Spleen (tissue), 11 donors: ENCODE data around the gene SLC12A1. TPM values are rescaled to one million over a fixed set of nuclear protein-coding genes. Genes with fewer than 3 reads are reported as not detected.

ENCODE experiments used
- DNase-seq: peaks from one replicate; pipeline ENCODE4 v3.0.0-alpha.2; 2020
- H3K27ac ChIP-seq, 8 donors: fragments of 200-600 bp; sonication (generic) in 7 of 8; 1 replicate in 4 of 8; 2 replicates in 4 of 8; pipeline versions ENCODE4 v1.5.0 to v1.8.0; 2016 to 2021; ENCODE audit warnings: inconsistent platforms in 4 of 8, mild to moderate bottlenecking in 4 of 8, moderate library complexity in 1 of 8
- H3K27me3 ChIP-seq, 7 donors: fragments of 200-600 bp; sonication (generic) in 6 of 7; replicated peaks in 1 of 7; 1 replicate in 4 of 7; 2 replicates in 3 of 7; pipeline versions ENCODE4 v1.5.0 to v1.8.0; 2016 to 2021; ENCODE audit warnings: inconsistent platforms in 3 of 7, mild to moderate bottlenecking in 1 of 7
- H3K36me3 ChIP-seq, 6 donors: fragments of 200-600 bp; sonication (generic) in 5 of 6; 1 replicate in 4 of 6; 2 replicates in 2 of 6; pipeline versions ENCODE4 v1.5.0 to v1.8.0; 2016 to 2021; ENCODE audit warnings: inconsistent platforms in 2 of 6
- H3K4me1 ChIP-seq, 6 donors: fragments of 200-600 bp; sonication (generic) in 5 of 6; 1 replicate in 3 of 6; 2 replicates in 3 of 6; pipeline versions ENCODE4 v1.5.0 to v1.8.0; 2016 to 2021; ENCODE audit warnings: inconsistent platforms in 3 of 6
- H3K4me3 ChIP-seq, 8 donors: fragments of 200-600 bp; sonication (generic) in 7 of 8; 1 replicate in 4 of 8; 2 replicates in 4 of 8; pipeline versions ENCODE4 v1.5.0 to v1.8.0; 2016 to 2021; ENCODE audit warnings: inconsistent platforms in 4 of 8, mild to moderate bottlenecking in 4 of 8, moderate library complexity in 2 of 8
- H3K9me3 ChIP-seq, 8 donors: fragments of 200-600 bp; sonication (generic) in 7 of 8; 1 replicate in 4 of 8; 2 replicates in 4 of 8; pipeline versions ENCODE4 v1.5.0 to v1.8.0; 2016 to 2021; ENCODE audit warnings: inconsistent platforms in 4 of 8
- POLR2A ChIP-seq, 3 donors: fragments of 450-650 bp; IDR thresholded peaks; one replicate each; pipeline ENCODE4 v1.5.1; 2017; ENCODE audit warnings: antibody characterized with exemption in 3 of 3, mild to moderate bottlenecking in 1 of 3
- POLR2AphosphoS5 ChIP-seq, 3 donors: sonication (generic); formaldehyde crosslinking; IDR thresholded peaks; one replicate each; pipeline ENCODE4 v1.5.1; 2017; ENCODE audit warnings: antibody characterized with exemption in 3 of 3
- WGBS, 5 donors: extraction: QIAGEN DNeasy Blood & Tissue Kit in 3 of 5; methylation state at CpG; one replicate each; pipeline versions ENCODE4 v1.1.5 to v1.1.7; 2013 to 2018; 5-methylcytosine and 5-hydroxymethylcytosine counted together
- intact Hi-C: fragments of 100-400 bp; cut with DNase I; formaldehyde crosslinking; loops from one replicate; pipeline ENCODE4 v1.15.0; 2023; ENCODE audit warnings: low total_unique reads
- polyA plus RNA-seq, 3 donors: library from polyadenylated mRNA; stranded (reverse); fragments of 200-250 nt; gene quantifications; one replicate each; pipeline ENCODE4 v1.2.1, GENCODE V29; 2013
- total RNA-seq, 7 donors: library from RNA; depleted of rRNA in 3 of 7; stranded (reverse); fragments of >200 nt in 3 of 7; fragmentation: NEBNext Ultra II Directional in 4 of 7; extraction: Animal tissue kit (Norgen Biotek cat#: 25700) in 4 of 7; gene quantifications; one replicate each; pipeline versions ENCODE4 v1.1.0 to v1.2.1, GENCODE V29; 2016 to 2021
- TF ChIP-seq, protein P1 (sequence below), 11 experiments: fragments of 200-600 bp in 7 of 11; fragments of 450-650 bp in 4 of 11; sonication (generic) in 4 of 11; IDR thresholded peaks in 8 of 11; conservative IDR thresholded peaks in 3 of 11; 1 replicate in 7 of 11; 2 replicates in 4 of 11; pipeline versions ENCODE4 v1.4.0 to v1.8.0; 2016 to 2021; ENCODE audit warnings: antibody characterized with exemption in 11 of 11, inconsistent platforms in 4 of 11, mild to moderate bottlenecking in 1 of 11
- donor health status: healthy with polysubstance abuse.
- donor health status: DM: no; HTN: no; CAD: no; lungs with moderate emphysema.
- donor health status: DM: no; HTN: no; CAD: no.
- donor health status: Bipolar disorder and iron deficiency.
- donor health status: healthy.
- donor health status: DM: no; HTN: no; CAD: no.
- donor health status: DM: yes; HTN: yes; CAD: no.

The SLC12A1 gene
- total and polyA plus RNA-seq, 10 donors = 0.02 TPM; not detected in 8

DNA sequence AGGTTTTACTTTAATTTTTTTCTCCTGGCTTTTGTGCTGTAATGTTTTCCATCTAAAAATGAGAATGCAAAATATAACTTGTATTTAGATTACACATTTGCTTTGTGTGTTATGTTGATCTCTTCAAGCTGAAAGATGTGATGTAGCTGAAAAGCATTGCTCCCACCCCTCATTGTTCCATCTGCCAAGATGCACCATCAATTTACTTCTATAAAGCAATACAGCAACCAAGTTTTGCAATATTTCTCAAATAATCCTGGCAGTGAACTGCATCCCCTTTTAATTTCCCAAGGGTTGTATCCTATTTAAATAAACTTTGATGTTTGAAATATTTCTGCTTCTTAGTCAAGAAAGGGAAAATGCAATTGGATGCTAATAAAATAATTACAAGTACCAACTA is 72.6 kb downstream of the SLC12A1 start:
- H3K4me3 ChIP-seq = no peak overlapping the region
- TF ChIP-seq, protein P1, sequence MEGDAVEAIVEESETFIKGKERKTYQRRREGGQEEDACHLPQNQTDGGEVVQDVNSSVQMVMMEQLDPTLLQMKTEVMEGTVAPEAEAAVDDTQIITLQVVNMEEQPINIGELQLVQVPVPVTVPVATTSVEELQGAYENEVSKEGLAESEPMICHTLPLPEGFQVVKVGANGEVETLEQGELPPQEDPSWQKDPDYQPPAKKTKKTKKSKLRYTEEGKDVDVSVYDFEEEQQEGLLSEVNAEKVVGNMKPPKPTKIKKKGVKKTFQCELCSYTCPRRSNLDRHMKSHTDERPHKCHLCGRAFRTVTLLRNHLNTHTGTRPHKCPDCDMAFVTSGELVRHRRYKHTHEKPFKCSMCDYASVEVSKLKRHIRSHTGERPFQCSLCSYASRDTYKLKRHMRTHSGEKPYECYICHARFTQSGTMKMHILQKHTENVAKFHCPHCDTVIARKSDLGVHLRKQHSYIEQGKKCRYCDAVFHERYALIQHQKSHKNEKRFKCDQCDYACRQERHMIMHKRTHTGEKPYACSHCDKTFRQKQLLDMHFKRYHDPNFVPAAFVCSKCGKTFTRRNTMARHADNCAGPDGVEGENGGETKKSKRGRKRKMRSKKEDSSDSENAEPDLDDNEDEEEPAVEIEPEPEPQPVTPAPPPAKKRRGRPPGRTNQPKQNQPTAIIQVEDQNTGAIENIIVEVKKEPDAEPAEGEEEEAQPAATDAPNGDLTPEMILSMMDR (IDR thresholded peaks at IDR 0.05 in 8 of 11, conservative IDR thresholded peaks at IDR 0.05 in 3 of 11) = no peak
- no peak for TF ChIP-seq POLR2A (IDR thresholded peaks at IDR 0.05)
- no peak for TF ChIP-seq POLR2AphosphoS5 (IDR thresholded peaks at IDR 0.05)
- H3K4me1 ChIP-seq = no peaks in the 10 kb centered on the region
- no peaks in the 10 kb centered on the region for H3K9me3 ChIP-seq
- H3K27me3 ChIP-seq = peaks cover 0 to 5% (median 0%) of the 10 kb centered on the region in 7 donors
- no peak overlapping the region for H3K27ac ChIP-seq
- intact Hi-C loops = no loop called here
- DNase-seq = no peak
- H3K36me3 ChIP-seq = no peaks in the 10 kb centered on the region

DNA sequence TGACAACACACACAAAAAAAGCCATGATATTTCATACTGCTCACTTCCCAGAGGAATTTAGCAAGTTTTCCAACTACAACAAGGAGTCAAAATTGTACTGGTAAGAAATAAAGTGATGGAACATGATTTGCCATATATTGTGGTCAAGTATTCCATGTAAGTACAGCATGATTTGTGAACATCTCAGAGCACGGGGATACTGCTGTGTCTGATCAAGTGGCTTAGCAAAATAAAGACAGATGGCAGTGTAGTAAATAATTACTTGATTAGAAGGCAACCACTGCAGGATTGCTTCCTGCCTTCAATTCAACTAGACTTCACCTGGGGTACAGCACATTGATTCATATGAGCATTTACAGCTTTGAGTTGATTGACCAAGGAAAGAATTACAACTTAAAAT is 73.5 kb downstream of the SLC12A1 start:
- Histone ChIP-seq H3K4me3 (no peak overlapping the region), H3K9me3 (no peaks in the 10 kb centered on the region), H3K27me3 (peaks cover 0 to 5% (median 0%) of the 10 kb centered on the region in 7 donors), H3K36me3 (no peaks in the 10 kb centered on the region), H3K27ac (no peak overlapping the region), H3K4me1 (no peaks in the 10 kb centered on the region)
- 48 to 71% (median 66%) methylated on average over 1 of the region's 1 CpG for WGBS, 5 donors
- DNase-seq = no peak
- TF ChIP-seq POLR2A (IDR thresholded peaks at IDR 0.05) = no peak
- no peak for TF ChIP-seq POLR2AphosphoS5 (IDR thresholded peaks at IDR 0.05)
- TF ChIP-seq, protein P1 (IDR thresholded peaks at IDR 0.05 in 8 of 11, conservative IDR thresholded peaks at IDR 0.05 in 3 of 11) = no peak
- intact Hi-C loops = no loop called here

DNA sequence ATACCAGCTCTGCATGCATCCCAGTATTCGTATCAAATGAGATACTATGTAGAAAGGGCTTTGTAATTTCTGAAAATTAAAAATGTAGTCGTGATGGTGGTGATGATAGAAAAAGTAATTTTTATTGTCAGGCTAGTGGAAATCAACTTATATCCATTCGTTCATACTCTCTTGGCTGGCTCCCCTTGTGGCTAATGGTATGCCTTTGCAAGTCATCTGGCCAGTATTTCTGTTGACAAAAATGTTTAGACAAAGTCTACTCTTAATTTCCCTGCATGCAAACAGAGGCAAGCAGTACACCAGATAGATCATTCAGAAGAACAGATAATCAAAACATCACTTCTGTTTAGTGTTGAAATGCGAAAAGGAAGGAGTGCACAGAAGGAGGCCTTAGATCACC is 75.6 kb downstream of the SLC12A1 start:
- WGBS, 5 donors = 76 to 89% (median 86%) methylated on average over 4 of the region's 4 CpGs
- no peaks in the 10 kb centered on the region for H3K9me3 ChIP-seq
- H3K36me3 ChIP-seq = no peaks in the 10 kb centered on the region
- no peak for DNase-seq
- intact Hi-C loops = no loop called here
- H3K4me3 ChIP-seq = no peak overlapping the region
- H3K27me3 ChIP-seq = peaks cover 0 to 6% (median 0%) of the 10 kb centered on the region in 7 donors
- H3K4me1 ChIP-seq = peaks cover 0 to 9% (median 5%) of the 10 kb centered on the region in 6 donors
- TF ChIP-seq, protein P1 (IDR thresholded peaks at IDR 0.05 in 8 of 11, conservative IDR thresholded peaks at IDR 0.05 in 3 of 11) = no peak
- TF ChIP-seq POLR2AphosphoS5 (IDR thresholded peaks at IDR 0.05) (no peak), POLR2A (IDR thresholded peaks at IDR 0.05) (no peak)
- H3K27ac ChIP-seq = no peak overlapping the region

DNA sequence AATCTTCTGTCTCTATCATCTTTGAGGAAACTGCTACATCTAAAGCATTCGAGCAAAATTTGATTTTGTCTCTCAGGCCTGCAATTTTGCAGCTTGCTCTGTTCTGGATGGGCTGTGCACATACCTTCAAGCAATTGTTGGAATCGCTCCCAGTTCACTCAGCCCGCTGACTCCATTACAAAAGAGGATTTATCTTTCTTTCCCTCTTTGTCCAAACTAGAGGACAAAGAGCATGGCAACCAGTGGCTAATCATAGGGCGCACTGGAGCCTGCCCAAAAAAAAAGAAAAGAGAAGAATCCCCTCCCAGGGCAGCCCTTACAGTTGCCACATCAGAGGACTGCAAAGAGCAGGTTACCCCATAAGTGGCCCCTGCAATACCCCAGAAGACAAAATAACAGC is 76.1 kb downstream of the SLC12A1 start:
- DNase-seq = no peak
- H3K4me1 ChIP-seq = peaks cover 0 to 9% (median 5%) of the 10 kb centered on the region in 6 donors
- H3K9me3 ChIP-seq = no peaks in the 10 kb centered on the region
- no peaks in the 10 kb centered on the region for H3K36me3 ChIP-seq
- intact Hi-C loops = no loop called here
- H3K4me3 ChIP-seq = no peak overlapping the region
- WGBS, 5 donors = 86 to 93% (median 88%) methylated on average over 4 of the region's 4 CpGs
- H3K27me3 ChIP-seq = peaks cover 0 to 6% (median 0%) of the 10 kb centered on the region in 7 donors
- H3K27ac ChIP-seq = no peak overlapping the region
- TF ChIP-seq, protein P1 (IDR thresholded peaks at IDR 0.05 in 8 of 11, conservative IDR thresholded peaks at IDR 0.05 in 3 of 11) = no peak
- TF ChIP-seq POLR2A (IDR thresholded peaks at IDR 0.05) (no peak), POLR2AphosphoS5 (IDR thresholded peaks at IDR 0.05) (no peak)
